Left renal pelvis (tissue), 4 donors: Measurements from ENCODE around the gene SLC28A1. TPM values are rescaled to one million over a fixed set of nuclear protein-coding genes. Genes with fewer than 3 reads are reported as not detected.
"Not testable (repeated sequence)": the region's sequence is repeated elsewhere in the genome, so short reads cannot be mapped to it uniquely, and the experiment has no call there.

Experiments used
- DNase-seq, 4 donors: peaks; one replicate each; pipeline ENCODE4 v3.0.0-alpha.2; 2013; ENCODE audit warnings: low read depth in 4 of 4, low spot score in 3 of 4
- polyA plus RNA-seq, 4 donors: library from polyadenylated mRNA; unstranded; fragments of 120-200 nt; gene quantifications; one replicate each; pipeline ENCODE4 v1.2.1, GENCODE V29; 2013; ENCODE audit not compliant: insufficient read length in 4 of 4

SLC28A1 gene
- polyA plus RNA-seq, 4 donors = 0.75 to 6.4 (median 4.9) TPM

DNA sequence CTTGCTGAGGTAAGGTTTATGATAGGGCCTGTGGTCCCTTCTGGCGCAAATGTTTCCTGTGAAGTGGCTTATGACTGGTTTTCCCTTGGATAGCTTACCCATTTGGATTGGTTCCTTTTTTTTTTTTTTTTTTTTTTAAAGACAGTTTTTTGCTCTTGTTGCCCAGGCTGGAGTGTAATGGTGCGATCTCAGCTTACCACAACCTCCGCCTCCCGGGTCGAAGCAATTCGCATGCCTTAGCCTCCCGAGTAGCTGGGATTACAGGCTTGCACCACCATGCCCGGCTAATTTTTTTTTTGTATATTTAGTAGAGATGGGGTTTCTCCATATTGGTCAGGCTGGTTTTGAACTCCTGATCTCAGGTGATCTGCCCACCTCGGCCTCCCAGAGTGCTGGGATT lies 102.9 kb downstream of the SLC28A1 start:
- not testable (repeated sequence) for DNase-seq

DNA sequence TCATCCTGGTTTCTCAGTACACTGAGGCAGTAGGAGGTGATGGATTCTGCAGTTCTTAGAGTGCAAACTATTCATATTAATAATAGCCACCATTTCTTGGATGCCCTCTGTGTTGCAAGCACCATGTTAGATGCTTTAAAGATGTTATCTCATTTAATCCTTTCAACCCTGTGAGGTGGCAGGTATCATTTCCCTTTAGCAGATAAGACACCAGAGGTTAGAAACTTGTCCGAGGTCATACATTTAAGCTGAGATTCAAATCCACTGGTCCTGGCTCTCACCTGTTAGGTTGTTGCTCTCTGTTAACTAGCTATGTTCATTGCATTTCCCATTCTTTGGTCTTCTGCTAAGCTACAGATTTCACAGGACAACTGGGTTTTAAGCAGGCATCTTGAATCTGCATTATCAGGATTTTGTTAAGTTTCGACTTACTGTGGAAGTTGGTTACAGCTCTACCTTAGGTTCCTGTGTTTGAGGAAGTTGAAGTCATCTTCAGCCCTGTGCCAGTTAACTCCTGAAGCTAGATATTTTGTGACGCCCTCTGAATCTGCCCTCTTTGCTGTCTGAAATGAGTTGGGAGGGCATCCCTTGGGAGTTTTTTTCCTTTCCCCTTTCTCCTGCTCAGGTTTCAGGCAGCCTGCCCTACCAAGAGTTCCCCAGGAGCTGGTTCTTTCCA lies 103.6 kb downstream of the SLC28A1 start:
- no peak for DNase-seq

DNA sequence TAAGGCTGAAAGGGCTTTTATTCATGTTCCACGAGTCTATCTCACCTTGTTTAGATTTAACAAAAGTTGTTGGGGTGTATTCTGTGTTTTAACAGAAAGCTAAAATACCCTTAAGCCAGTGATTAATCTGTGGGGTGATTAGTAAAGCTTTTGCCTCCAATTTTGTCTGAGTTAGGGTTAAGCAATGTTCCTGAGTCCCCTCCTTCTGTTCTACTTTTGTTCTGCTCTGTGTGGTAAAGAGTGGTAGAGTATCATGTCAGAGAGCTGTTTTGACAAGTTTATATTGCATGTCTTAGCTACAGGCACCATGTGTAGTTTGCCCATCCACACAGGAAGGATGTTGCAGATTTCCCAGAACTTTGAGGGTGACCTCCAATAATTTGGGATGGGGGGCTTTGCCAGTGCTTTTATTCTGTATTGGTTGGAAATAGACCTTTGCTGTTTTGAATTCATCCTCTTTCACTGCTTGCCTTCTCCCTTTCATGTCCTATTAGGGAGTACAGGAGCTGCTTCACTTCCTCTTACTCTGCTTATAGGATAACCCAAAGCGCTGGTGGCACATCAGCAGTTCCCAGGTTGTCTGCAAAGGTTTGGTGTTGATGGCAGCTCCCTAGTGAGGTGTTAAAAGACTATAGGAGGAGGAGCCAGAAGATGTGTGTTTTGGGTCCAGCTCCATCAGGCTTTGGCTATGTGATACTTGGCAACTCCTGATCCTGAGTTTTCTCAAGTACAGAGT lies 104.6 kb downstream of the SLC28A1 start:
- no peak for DNase-seq

DNA sequence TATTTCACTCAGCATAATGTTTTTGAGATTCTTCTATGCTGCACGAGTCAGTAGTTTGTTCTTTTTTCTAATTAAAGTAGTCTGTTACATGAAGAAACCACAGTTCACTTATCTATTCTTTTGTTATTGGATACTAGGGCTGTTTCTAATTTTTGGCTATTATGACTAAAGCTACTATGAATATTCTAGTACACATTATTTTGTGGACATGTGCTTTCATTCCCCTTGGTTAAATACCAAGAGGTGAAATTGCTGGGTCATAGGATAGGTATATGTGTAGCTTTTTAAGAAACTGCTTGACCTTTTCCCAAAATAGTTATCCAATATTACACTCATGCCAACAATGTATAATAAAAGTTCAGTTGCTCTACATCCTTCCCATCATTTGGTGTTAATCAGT lies 106.0 kb downstream of the SLC28A1 start:
- no peak for DNase-seq

DNA sequence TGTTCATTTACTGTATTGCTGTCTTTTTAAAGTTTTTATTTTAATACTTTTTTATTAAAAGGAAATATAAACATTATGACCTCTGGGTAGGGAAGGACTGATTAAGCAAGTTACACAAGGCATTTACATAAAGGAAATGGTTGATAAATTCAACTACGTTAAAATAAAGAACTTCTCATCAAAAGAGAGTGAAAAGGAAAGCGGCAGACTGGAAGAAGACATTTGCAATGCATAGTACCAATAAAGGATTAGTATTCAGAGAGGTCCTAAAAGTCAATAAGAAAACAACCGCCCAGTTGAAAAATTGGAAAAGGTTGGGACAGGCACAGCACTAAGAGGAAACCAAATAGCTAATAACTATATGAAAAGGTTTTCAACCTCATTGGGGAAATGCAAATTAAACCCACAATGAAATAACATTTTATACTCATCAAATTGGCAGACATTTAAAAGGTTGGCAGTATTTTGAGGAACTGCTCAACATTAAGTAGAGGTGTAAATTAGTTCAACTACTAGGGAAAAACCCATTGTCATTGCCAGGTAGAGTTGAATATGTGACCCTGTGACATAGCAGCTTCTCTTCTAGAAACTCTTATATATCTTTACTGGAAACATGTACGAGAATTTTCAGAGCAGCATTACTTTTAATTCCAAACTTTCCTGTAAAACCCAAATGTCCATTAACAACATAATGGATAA lies 106.7 kb downstream of the SLC28A1 start:
- DNase-seq = no peak

DNA sequence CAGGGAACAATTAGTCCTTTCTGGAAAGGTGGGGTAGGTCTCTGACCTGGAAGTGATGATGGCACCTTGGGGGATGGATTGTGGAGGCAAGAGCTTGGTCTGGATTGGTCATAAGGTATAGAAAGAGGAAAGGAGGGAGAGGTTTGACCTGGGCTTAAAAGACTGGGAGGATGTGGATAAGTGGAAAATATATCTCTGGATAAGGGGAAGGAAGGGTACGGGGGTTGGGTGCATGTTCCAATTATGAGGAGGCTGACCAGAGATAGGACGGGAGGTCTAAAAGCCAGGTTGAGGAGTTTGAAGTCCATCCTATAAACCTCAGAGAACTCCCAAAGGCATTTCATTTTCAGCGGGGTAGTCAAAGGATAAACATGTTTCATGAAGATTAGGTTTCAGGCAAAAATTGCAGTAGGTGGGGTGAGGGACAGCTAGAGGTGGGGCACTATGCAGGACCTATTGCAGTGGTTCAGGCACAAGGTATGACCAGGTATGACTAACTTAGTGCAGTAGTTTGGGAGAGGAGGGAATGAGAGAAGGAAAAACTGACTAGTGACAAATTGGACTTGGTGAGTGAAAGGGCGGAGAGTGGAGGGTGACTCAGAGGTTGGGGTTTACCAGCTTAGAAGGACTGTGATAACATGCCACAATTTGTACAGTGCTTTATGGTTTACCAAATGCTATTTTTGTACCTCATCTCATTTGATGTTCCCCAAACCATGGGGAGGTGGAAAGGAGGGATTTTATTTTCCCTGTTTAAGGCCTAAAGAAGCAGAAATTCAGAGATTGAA lies 107.9 kb downstream of the SLC28A1 start:
- DNase-seq = no peak

Other genes starting within 250 kb of the SLC28A1 start
- gene WDR73, start 230.4 kb upstream of the SLC28A1 start, polyA plus RNA-seq = 10 to 100 TPM; 23.2 to 59.8 (median 41.1) TPM
- gene NMB, start 226.5 kb upstream of the SLC28A1 start, polyA plus RNA-seq = 1 to 10 TPM; 4.8 to 7.0 (median 5.2) TPM
- gene SEC11A, start 168.5 kb upstream of the SLC28A1 start, polyA plus RNA-seq = 100 to 1,000 TPM; 249 to 329 (median 277) TPM
- gene ZNF592, start 136.1 kb upstream of the SLC28A1 start, polyA plus RNA-seq = 10 to 100 TPM; 27.2 to 33.4 (median 28.1) TPM
- 10 to 100 TPM; 13.6 to 19.0 (median 16.0) TPM for gene ALPK3, start 67.3 kb upstream of the SLC28A1 start, polyA plus RNA-seq
- 10 to 100 TPM; 38.4 to 59.6 (median 44.0) TPM for gene PDE8A, start 97.2 kb downstream of the SLC28A1 start, polyA plus RNA-seq